ENCODE results near the gene SPRR1B. TPM values are rescaled to one million over a fixed set of nuclear protein-coding genes. Genes with fewer than 3 reads are reported as not detected.

Gene SPRR1B
- total RNA-seq, 1 experiment from 2014 or later: not detected

DNA sequence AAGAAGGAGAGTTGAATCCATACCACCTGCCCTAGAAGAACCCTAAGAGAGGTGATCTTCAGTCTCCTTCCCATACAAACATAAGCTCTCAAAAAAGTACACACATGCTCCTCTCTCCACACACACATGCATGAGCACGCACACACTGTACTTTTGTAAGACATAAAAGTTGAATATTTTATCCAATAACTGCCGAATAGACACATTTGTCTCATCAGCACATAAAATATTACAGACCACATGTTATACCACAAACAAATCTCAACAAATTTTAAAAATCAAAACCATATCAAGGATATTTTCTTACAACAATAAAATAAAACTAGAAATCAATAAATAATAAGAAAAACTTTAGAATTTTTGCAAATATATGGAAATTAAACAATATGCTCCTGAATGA is 44.4 kb upstream of the SPRR1B start (continued):
- TF ChIP-seq, protein P1, sequence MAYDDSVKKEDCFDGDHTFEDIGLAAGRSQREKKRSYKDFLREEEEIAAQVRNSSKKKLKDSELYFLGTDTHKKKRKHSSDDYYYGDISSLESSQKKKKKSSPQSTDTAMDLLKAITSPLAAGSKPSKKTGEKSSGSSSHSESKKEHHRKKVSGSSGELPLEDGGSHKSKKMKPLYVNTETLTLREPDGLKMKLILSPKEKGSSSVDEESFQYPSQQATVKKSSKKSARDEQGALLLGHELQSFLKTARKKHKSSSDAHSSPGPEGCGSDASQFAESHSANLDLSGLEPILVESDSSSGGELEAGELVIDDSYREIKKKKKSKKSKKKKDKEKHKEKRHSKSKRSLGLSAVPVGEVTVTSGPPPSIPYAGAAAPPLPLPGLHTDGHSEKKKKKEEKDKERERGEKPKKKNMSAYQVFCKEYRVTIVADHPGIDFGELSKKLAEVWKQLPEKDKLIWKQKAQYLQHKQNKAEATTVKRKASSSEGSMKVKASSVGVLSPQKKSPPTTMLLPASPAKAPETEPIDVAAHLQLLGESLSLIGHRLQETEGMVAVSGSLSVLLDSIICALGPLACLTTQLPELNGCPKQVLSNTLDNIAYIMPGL (CRISPR knock-in tag; IDR thresholded peaks at IDR 0.05): no peak
- TF ChIP-seq NR2C2 (CRISPR knock-in tag; IDR thresholded peaks at IDR 0.05) (no peak), SMAD3 (CRISPR knock-in tag; IDR thresholded peaks at IDR 0.05; ENCODE audit: borderline replicate concordance) (no peak), CREM (CRISPR knock-in tag; IDR thresholded peaks at IDR 0.05) (no peak), MYBL2 (CRISPR knock-in tag; IDR thresholded peaks at IDR 0.05) (no peak), GABPB1 (CRISPR knock-in tag; IDR thresholded peaks at IDR 0.05) (no peak)
- TF ChIP-seq, protein P2, sequence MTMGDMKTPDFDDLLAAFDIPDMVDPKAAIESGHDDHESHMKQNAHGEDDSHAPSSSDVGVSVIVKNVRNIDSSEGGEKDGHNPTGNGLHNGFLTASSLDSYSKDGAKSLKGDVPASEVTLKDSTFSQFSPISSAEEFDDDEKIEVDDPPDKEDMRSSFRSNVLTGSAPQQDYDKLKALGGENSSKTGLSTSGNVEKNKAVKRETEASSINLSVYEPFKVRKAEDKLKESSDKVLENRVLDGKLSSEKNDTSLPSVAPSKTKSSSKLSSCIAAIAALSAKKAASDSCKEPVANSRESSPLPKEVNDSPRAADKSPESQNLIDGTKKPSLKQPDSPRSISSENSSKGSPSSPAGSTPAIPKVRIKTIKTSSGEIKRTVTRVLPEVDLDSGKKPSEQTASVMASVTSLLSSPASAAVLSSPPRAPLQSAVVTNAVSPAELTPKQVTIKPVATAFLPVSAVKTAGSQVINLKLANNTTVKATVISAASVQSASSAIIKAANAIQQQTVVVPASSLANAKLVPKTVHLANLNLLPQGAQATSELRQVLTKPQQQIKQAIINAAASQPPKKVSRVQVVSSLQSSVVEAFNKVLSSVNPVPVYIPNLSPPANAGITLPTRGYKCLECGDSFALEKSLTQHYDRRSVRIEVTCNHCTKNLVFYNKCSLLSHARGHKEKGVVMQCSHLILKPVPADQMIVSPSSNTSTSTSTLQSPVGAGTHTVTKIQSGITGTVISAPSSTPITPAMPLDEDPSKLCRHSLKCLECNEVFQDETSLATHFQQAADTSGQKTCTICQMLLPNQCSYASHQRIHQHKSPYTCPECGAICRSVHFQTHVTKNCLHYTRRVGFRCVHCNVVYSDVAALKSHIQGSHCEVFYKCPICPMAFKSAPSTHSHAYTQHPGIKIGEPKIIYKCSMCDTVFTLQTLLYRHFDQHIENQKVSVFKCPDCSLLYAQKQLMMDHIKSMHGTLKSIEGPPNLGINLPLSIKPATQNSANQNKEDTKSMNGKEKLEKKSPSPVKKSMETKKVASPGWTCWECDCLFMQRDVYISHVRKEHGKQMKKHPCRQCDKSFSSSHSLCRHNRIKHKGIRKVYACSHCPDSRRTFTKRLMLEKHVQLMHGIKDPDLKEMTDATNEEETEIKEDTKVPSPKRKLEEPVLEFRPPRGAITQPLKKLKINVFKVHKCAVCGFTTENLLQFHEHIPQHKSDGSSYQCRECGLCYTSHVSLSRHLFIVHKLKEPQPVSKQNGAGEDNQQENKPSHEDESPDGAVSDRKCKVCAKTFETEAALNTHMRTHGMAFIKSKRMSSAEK (CRISPR knock-in tag; IDR thresholded peaks at IDR 0.05; ENCODE audit: borderline replicate concordance): no peak
- TF ChIP-seq, protein P3, sequence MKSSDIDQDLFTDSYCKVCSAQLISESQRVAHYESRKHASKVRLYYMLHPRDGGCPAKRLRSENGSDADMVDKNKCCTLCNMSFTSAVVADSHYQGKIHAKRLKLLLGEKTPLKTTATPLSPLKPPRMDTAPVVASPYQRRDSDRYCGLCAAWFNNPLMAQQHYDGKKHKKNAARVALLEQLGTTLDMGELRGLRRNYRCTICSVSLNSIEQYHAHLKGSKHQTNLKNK (CRISPR knock-in tag; IDR thresholded peaks at IDR 0.05): no peak
- TF ChIP-seq, protein P4, sequence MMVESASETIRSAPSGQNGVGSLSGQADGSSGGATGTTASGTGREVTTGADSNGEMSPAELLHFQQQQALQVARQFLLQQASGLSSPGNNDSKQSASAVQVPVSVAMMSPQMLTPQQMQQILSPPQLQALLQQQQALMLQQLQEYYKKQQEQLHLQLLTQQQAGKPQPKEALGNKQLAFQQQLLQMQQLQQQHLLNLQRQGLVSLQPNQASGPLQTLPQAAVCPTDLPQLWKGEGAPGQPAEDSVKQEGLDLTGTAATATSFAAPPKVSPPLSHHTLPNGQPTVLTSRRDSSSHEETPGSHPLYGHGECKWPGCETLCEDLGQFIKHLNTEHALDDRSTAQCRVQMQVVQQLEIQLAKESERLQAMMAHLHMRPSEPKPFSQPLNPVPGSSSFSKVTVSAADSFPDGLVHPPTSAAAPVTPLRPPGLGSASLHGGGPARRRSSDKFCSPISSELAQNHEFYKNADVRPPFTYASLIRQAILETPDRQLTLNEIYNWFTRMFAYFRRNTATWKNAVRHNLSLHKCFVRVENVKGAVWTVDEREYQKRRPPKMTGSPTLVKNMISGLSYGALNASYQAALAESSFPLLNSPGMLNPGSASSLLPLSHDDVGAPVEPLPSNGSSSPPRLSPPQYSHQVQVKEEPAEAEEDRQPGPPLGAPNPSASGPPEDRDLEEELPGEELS (CRISPR knock-in tag; IDR thresholded peaks at IDR 0.05): no peak

DNA sequence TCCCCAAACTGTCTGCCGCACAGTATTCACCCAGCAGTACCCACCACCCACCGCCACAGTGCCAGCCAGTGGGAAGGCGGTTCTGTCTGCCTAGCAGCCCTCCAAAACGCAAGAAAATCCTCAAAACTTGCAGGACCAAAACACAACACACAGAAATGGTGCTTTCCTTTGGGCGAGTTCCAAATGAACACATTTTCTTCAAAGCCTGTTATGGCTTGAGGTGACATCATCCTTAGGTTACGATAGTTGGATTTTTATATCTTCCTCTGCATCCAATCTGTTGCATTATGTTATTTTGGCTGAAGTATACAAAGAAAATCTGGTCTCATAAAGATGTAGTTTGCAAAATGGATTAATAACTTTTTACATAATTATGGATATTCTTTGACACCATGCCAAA is 37.8 kb upstream of the SPRR1B start:
- ChIA-PET CTCF (no interaction called here), POLR2A (no interaction called here)
- TF ChIP-seq, protein P5, sequence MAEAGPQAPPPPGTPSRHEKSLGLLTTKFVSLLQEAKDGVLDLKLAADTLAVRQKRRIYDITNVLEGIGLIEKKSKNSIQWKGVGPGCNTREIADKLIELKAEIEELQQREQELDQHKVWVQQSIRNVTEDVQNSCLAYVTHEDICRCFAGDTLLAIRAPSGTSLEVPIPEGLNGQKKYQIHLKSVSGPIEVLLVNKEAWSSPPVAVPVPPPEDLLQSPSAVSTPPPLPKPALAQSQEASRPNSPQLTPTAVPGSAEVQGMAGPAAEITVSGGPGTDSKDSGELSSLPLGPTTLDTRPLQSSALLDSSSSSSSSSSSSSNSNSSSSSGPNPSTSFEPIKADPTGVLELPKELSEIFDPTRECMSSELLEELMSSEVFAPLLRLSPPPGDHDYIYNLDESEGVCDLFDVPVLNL (CRISPR knock-in tag; IDR thresholded peaks at IDR 0.05; ENCODE audit: borderline replicate concordance, low read depth): no peak
- TF ChIP-seq, protein P6, sequence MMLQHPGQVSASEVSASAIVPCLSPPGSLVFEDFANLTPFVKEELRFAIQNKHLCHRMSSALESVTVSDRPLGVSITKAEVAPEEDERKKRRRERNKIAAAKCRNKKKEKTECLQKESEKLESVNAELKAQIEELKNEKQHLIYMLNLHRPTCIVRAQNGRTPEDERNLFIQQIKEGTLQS (CRISPR knock-in tag; conservative IDR thresholded peaks at IDR 0.05): no peak
- no peak for TF ChIP-seq GTF2I (CRISPR knock-in tag; conservative IDR thresholded peaks at IDR 0.05)
- no peak for TF ChIP-seq ZNF263 (CRISPR knock-in tag; IDR thresholded peaks at IDR 0.05; ENCODE audit: low read depth)
- TF ChIP-seq, protein P7, sequence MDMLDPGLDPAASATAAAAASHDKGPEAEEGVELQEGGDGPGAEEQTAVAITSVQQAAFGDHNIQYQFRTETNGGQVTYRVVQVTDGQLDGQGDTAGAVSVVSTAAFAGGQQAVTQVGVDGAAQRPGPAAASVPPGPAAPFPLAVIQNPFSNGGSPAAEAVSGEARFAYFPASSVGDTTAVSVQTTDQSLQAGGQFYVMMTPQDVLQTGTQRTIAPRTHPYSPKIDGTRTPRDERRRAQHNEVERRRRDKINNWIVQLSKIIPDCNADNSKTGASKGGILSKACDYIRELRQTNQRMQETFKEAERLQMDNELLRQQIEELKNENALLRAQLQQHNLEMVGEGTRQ (CRISPR knock-in tag; IDR thresholded peaks at IDR 0.05): no peak
- no peak for TF ChIP-seq IRF2 (CRISPR knock-in tag; IDR thresholded peaks at IDR 0.05; ENCODE audit: borderline replicate concordance, low read depth)
- TF ChIP-seq JUN (CRISPR knock-in tag; IDR thresholded peaks at IDR 0.05): no peak
- no peak for TF ChIP-seq TEAD4 (CRISPR knock-in tag; IDR thresholded peaks at IDR 0.05)
- TF ChIP-seq, protein P8, sequence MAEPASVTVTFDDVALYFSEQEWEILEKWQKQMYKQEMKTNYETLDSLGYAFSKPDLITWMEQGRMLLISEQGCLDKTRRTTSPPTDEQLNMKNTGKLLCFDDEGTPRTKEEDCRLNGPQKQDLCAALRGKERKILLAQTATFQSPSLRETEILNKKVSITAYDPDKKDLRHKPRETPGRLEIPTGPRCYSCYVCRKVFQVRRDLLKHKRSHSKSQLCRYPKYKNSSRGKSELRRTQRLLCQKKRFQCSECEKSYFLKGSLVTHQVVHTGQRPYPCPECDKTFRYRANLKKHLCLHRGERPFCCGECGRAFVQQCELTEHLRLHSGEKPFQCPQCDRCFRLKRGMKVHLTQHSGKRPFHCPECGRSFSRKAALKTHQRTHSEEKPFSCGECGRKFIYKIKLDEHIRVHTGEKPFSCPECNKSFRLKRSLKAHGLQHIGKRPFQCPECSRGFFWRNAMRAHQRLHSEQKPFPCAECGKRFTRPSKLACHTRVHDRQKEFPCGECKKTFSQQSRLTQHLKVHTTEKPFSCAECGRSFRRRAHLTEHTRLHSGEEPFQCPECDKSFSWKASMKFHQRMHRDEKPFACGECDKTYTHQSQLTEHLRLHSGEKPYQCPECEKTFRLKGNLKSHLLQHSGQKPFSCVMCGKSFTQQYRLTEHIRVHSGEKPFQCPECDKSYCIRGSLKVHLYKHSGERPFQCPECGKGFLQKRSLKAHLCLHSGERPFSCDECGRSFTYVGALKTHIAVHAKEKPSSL (CRISPR knock-in tag; conservative IDR thresholded peaks at IDR 0.05): no peak
- no peak for TF ChIP-seq SMAD3 (CRISPR knock-in tag; IDR thresholded peaks at IDR 0.05; ENCODE audit: borderline replicate concordance)
- Mint-ChIP-seq H3K36me3 (peaks cover 6% of the 10 kb centered on the region; the same call in 1 of the 2 replicates), H3K4me3 (no peak overlapping the region), H3K27me3 (ENCODE audit: low read depth) (peaks cover 2% of the 10 kb centered on the region; the same call in 1 of the 2 replicates), H3K27ac (no peak overlapping the region), H3K4me1 (peaks cover 12% of the 10 kb centered on the region), H3K9me3 (peaks cover 16% of the 10 kb centered on the region)
- DNase-seq (ENCODE audit: low spot score) (no peak), ATAC-seq (no peak)

Measured in WTC11 (cell line).